ENCODE measurements around the gene MYPOP. TPM values are rescaled to one million over a fixed set of nuclear protein-coding genes. Genes with fewer than 3 reads are reported as not detected.

MYPOP gene
- total and polyA plus RNA-seq, 2 of the 13 experiments (the other 11 are each of a cell fraction or from before 2014, with no cell fraction given) = 2.3 to 2.7 TPM

GRCh38 chr19:45927565-45928261, 25.3 kb upstream of the MYPOP start (continued):
- TF ChIP-seq SP1 (IDR thresholded peaks at IDR 0.05) (no peak), SP1 (CRISPR knock-in tag; IDR thresholded peaks at IDR 0.05) (peak; percentile 36; the same call in 1 of the 2 replicates), ZNF609 (CRISPR knock-in tag; IDR thresholded peaks at IDR 0.05; ENCODE audit: borderline replicate concordance) (no peak), ZNF816 (CRISPR knock-in tag; IDR thresholded peaks at IDR 0.05; ENCODE audit: borderline replicate concordance) (no peak; the same call in 1 of the 2 replicates), REL (CRISPR knock-in tag; conservative IDR thresholded peaks at IDR 0.05) (0 out of 2 replicates have a peak, but pooled peaks have one; percentile 50), ZNF576 (CRISPR knock-in tag; IDR thresholded peaks at IDR 0.05) (no peak), ZNF17 (CRISPR knock-in tag; IDR thresholded peaks at IDR 0.05) (no peak), THYN1 (CRISPR knock-in tag; IDR thresholded peaks at IDR 0.05; ENCODE audit: borderline replicate concordance, low read depth) (no peak), ZNF414 (CRISPR knock-in tag; IDR thresholded peaks at IDR 0.05) (no peak), POGK (CRISPR knock-in tag; conservative IDR thresholded peaks at IDR 0.05) (peak; percentile 86), CAMTA2 (CRISPR knock-in tag; IDR thresholded peaks at IDR 0.05; ENCODE audit: borderline replicate concordance) (no peak)
- TF ChIP-seq, protein P1, sequence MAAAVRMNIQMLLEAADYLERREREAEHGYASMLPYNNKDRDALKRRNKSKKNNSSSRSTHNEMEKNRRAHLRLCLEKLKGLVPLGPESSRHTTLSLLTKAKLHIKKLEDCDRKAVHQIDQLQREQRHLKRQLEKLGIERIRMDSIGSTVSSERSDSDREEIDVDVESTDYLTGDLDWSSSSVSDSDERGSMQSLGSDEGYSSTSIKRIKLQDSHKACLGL (CRISPR knock-in tag; IDR thresholded peaks at IDR 0.05) = peak; percentile 52; the same call in 1 of the 2 replicates
- TF ChIP-seq, protein P2, sequence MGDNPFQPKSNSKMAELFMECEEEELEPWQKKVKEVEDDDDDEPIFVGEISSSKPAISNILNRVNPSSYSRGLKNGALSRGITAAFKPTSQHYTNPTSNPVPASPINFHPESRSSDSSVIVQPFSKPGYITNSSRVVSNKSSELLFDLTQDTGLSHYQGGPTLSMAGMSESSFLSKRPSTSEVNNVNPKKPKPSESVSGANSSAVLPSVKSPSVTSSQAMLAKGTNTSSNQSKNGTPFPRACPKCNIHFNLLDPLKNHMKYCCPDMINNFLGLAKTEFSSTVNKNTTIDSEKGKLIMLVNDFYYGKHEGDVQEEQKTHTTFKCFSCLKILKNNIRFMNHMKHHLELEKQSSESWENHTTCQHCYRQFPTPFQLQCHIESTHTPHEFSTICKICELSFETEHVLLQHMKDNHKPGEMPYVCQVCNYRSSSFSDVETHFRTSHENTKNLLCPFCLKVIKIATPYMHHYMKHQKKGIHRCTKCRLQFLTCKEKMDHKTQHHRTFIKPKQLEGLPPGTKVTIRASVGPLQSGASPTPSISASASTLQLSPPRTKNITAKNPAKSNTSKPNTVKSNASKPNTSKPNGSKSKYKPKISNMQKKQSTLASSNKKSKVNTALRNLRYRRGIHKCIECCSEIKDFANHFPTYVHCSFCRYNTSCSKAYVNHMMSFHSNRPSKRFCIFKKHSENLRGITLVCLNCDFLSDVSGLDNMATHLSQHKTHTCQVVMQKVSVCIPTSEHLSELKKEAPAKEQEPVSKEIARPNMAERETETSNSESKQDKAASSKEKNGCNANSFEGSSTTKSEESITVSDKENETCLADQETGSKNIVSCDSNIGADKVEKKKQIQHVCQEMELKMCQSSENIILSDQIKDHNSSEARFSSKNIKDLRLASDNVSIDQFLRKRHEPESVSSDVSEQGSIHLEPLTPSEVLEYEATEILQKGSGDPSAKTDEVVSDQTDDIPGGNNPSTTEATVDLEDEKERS (CRISPR knock-in tag; IDR thresholded peaks at IDR 0.05) = no peak
- TF ChIP-seq, protein P3, sequence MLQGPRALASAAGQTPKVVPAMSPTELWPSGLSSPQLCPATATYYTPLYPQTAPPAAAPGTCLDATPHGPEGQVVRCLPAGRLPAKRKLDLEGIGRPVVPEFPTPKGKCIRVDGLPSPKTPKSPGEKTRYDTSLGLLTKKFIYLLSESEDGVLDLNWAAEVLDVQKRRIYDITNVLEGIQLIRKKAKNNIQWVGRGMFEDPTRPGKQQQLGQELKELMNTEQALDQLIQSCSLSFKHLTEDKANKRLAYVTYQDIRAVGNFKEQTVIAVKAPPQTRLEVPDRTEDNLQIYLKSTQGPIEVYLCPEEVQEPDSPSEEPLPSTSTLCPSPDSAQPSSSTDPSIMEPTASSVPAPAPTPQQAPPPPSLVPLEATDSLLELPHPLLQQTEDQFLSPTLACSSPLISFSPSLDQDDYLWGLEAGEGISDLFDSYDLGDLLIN (CRISPR knock-in tag; IDR thresholded peaks at IDR 0.05; ENCODE audit: borderline replicate concordance) = peak; percentile 54; the same call in 1 of the 2 replicates
